T47D (cell line): ENCODE results near the gene COL23A1.
A peak's percentile ranks its signal among the peaks of the same experiment; 100 is the strongest.

Source experiments
- DNase-seq, 2 experiments: peaks; one replicate each; pipeline versions ENCODE4 v3.0.0 to v3.0.0-alpha.2; 2011 to 2012; ENCODE audit warnings: low read depth in 1 of 2, low spot score in 1 of 2
- JUND ChIP-seq: IDR thresholded peaks from 2 replicates; pipeline ENCODE4 v1.6.1; 2012; ENCODE audit warnings: low read depth
- in situ Hi-C: cut with HindIII; loops from 2 replicates; pipeline ENCODE4 v1.10.0; 2016; ENCODE audit warnings: low sequenced_read_pairs, low pct_unique_long_range_greater_than_20kb

Gene COL23A1

DNA sequence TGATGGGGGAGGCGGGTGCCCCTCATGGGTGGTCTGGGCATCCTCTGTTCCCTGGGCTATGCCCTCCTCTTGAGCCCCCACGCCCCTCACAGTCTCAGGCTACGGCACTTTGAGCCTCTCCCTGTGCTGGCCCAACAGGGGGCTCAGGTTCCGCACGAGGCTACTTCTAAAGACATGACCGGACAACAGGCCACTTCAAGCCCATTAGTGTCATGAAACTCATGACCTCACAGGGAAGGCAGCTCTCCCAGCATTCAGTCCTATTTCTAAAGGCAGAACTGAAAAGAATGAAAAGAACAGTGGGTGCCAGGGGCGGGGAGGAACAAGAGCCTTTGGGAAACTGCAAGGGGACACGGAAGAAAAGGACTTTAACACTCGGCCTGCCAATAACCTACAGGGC lies 45.0 kb downstream of the COL23A1 start:
- in situ Hi-C loops: no loop called here
- no peak for DNase-seq
- no peak for TF ChIP-seq JUND

- in situ Hi-C loops: no loop called here
- DNase-seq: no peak
- TF ChIP-seq JUND: no peak
Measured at GRCh38 chr5:178544166-178544834, 45.9 kb downstream of the COL23A1 start.

DNA sequence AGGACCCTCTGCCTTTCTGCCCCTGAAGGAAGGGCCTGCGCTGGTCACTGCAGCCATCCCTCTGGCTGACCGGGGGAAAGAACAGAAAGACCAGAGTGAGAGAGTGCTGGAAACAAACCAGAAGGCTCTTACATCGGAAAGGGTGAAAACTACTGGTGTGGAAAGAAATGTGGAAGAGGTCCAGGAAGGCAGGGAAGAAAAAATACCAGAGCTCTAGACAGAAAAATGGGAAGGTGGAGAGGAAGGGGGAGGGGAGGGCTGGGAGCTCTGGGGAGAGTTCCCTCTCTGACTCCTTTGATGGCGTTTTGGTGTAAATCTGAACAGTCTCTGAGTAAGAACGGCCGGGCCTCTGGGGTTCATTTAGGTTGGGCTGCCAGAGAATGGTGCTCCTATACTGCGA lies 47.7 kb downstream of the COL23A1 start:
- in situ Hi-C loops: no loop called here
- TF ChIP-seq JUND: no peak
- DNase-seq: no peak

DNA sequence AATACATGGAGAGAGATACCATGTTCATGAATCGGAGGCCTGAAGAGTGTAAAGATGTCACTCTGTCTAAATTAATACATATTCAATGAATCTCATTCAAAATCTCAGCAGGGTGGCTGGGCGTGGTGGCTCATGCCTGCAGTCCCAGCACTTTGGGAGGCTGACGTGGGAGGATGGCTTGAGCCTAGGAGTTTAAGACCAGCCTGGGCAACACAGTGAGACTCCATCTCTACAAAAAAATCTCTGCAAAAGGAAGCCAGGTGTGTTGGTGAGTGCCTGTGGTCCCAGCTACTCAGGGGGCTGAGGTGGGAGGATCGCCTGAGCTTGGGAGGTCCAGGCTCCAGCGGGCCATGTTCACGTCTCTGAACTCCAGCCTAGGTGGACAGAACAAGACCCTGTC lies 49.7 kb downstream of the COL23A1 start:
- no peak for DNase-seq
- in situ Hi-C loops: no loop called here
- no peak for TF ChIP-seq JUND

- no peak for TF ChIP-seq JUND
- in situ Hi-C loops: no loop called here
- DNase-seq: peak in 1 of 2 experiments; percentile 30
Measured at GRCh38 chr5:178538741-178539229, 51.4 kb downstream of the COL23A1 start.

DNA sequence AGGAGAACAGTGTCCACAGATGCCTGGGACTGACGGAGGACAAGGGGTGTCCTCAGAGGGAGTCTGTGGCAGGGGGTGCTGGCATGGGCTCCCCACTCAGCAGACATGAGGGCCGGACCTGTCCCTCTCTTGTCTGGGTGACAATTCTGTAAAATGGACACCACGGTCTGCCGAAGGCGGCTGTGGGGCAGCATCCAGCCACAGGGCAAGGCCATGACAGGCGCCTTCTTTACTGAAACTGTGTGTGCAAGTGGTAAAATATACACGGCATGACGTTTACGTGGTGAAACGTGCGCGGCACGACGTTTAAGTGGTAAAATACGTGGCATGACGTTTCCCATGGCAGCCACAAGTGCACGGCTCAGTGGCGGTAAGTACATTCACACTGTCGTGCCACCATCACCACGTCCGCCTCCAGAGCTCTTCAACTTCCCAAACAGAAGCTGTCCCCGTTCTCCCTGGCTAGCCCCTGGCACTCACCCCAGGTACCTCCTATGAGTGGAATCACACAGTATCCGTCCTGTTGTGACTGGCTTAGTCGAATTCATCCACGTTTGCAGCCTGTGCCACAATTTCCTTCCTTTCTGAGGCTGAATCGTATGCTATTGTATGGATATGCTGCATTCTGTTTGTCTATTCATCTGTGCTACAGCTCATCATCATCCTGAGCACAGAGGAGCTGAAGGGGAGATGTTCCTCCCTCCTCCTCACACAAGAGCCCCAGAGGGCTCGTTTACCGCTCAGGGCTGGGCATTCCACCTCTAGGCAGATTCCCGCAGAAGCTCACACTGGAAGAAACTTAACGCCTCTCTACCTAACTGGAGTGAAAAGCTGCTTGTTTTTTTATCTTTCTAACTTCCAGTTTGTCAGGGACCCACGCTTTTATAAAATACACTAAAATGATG lies 52.5 kb downstream of the COL23A1 start:
- TF ChIP-seq JUND: no peak
- in situ Hi-C loops: no loop called here
- DNase-seq: no peak

DNA sequence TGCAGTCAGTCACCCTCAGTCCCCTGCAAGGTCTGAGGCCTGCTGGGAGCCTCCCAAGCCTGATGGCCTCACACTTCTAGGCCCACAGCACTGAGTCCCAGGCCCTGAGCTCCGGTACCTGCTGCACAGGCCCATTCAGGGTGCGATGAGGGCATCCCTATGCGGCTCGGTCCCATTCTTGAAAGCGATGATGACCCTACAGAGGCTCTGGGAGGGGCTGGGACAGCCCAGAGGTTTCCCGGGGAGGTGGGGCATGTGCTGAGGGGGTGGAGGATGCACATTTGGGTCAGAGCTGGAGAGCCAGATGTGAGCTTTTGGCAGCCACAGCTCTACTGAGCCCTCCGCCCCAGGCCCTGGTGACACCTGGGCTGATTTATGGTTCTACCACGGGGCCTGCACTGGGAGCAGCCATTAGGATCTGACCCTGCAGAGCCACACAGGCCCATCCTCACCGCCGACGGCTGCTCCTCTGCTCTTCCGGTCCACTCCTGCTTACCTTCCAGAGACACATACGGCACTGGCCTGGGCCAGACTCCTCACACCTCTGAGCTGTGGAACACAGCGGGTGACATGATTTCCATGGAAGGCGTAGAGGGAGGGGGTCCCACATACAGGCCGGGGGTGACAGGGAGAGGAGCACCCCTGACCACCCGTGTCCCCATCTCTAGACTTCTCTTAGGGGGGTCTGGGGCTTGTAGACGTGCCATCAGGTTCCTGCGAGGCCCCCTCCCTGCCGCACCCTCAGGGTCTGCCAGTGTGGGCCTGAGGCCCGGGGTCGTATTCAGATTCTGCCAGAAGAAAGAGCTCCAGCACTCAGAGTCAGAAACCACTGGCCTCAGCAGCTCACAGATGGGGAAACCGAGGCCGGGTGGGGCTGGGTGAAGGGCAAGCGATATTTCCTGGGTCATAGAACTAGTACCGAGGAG lies 53.4 kb downstream of the COL23A1 start:
- in situ Hi-C loops: no loop called here
- no peak for DNase-seq
- no peak for TF ChIP-seq JUND

DNA sequence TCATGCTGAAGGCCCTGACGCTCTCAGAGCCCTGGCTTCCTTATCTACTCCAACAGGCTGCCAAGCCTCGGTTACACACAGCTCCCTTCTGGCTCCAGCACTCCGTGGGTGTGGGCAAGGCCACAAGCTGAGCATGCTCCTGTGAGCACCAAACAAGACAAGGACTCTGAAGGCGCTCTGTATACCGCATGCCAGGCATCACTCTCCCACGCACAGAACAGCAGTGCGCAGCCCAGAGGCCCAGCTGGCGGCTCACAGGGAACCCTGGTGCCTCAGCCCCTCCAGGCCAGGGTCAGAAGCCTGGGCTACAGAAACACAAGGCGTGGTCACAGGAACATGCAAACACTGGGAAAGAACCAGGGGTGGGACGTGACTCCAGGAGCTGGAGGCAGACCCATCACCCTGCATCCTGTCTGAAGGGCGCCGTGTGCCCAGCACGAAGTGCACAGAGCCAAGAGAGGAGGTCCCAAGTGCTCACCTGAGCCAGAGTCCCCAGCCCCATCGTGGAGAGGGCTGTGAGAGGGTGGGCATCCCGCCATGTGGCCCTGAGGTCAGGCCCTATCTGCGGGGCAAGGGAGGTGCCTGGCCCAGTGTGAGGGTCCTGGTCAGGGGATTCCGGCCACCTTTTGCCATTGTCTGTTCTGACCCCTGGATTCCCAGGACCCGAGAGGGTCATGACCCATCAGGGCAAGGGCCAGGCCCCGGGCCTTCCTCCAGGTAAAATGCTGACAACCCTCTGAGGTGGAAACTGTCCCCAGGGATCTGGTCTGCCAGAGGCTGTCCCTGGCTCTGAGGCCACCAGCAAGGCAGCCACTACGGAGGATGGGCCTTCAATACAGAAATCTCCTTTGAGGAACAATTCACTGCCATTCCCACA lies 54.7 kb downstream of the COL23A1 start:
- no peak for DNase-seq
- in situ Hi-C loops: no loop called here
- no peak for TF ChIP-seq JUND

DNA sequence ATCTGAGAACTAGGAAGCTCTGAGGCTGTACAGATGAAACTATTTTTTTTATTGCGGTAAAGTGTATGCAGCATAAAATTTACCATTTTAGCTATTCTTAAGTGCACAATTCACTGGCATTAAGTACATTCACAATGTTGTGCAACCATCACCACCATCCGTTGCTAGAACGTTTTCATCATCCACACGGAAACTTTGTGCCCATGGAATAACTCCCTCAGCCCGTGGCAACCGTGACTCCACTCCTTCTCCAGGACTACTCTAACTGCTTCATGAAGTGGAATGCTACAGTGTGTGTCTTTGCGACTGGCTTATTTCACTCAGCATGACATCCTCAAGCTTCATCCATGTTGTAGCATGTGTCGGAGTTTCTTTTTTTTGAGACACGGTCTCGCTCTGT lies 57.1 kb downstream of the COL23A1 start:
- TF ChIP-seq JUND: no peak
- DNase-seq: no peak
- in situ Hi-C loops: no loop called here

- no peak for DNase-seq
- in situ Hi-C loops: no loop called here
- no peak for TF ChIP-seq JUND
Measured at GRCh38 chr5:178532666-178533065, 57.5 kb downstream of the COL23A1 start.

GRCh38 chr5:178532236-178532635 lies 58.0 kb downstream of the COL23A1 start:
- in situ Hi-C loops: no loop called here
- no peak for TF ChIP-seq JUND

More at GRCh38 chr5:178532236-178532635, 58.0 kb downstream of the COL23A1 start:
- DNase-seq: no peak
